Mesenteric fat pad (tissue), 1 donor: ENCODE measurements around the gene KIRREL3. TPM values are rescaled to one million over a fixed set of nuclear protein-coding genes. Genes with fewer than 3 reads are reported as not detected.

Source experiments
- DNase-seq: peaks from one replicate; pipeline ENCODE4 v3.0.0-alpha.2; 2020; ENCODE audit warnings: low spot score
- total RNA-seq: library from RNA; stranded (reverse); fragmentation: NEBNext Ultra II Directional; extraction: Animal tissue kit (Norgen Biotek cat#: 25700); gene quantifications from one replicate; pipeline ENCODE4 v1.2.1, GENCODE V29; 2021
- donor health status: DM: yes; HTN: yes; CAD: no.

KIRREL3 gene
- total RNA-seq, 1 donor from 2014 or later = 0.13 TPM

DNA sequence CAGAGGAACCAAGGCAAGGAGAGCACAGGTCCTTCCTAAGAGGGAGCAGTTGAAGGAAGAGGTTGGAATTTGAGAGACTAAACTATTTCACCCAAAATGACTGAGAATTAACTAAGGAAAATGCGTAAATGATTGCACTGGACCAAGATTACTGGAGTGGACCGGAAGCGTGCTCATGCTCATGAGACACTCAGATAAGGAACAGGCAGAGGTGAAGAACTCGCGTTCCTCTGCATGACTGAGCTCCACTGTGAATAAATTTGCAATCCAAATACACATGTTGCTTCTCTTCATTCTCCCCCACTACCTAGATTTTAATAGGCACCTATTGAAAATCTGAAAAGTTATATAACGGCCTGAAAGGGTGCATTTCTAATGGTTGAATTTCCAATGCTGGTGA is 207.0 kb downstream of the KIRREL3 start:
- DNase-seq = no peak

DNA sequence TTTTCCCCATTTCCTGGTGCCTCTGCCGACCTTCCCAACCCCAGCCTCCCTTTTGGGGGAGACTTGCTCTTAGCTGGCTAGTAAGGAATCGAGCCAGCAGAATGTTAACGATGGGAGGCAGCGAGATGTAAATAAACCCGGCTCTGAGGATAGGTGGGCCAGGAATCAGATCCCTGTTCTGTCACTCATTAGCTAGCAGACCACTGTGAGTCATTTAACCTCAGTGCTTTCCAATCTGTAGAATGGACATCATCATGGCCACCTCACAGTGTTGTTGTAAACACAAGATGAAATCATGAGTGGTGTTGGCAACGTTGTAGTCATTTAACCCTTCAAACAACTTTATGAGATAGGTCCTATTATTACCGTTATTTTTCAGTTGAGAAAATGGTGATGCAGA is 208.6 kb downstream of the KIRREL3 start:
- DNase-seq = no peak

DNA sequence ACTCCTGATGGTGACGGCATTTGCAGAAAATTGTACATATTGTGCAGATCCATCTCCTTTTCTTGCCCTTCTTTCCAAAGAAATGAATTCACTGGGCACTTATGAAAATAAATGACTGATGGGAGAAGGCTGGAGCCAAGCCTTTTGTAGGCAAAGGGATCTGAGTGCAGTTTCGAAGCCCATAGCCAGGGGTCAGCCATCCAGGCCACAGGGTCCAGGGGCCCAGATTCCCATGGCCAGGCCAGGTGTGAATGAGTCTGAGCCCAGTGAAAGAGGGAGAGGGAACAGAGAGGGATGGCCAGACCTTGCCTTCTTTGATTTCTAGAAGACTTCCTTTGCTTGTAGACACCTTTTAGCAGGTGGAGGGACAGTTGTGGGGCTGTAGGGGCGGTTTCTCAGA is 209.1 kb downstream of the KIRREL3 start:
- DNase-seq = no peak

DNA sequence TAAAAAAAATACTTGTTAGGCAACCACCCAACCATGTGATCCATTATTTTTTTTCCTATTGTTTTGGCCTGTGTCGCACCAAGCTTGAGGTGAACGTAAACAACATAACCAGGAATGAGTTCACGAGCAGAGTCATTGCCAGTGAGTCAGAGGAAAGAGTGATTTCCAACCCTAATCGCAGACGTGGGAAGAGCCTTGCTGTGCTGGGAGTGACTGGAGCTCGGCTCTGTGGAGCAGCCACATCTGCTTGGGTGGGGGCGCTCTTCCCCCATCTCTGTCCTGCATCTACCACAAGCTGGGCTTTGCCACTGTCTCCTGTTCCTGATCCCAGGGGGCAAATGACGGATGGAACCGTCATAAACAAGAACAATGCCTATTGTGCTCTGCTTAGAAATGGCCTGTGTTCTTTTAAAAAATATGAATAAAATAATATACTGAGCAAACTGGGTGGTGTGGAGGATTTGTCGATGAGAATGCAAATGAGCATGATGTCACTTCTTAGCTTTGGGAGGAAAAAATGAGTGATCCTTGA is 210.0 kb downstream of the KIRREL3 start:
- no peak for DNase-seq

DNA sequence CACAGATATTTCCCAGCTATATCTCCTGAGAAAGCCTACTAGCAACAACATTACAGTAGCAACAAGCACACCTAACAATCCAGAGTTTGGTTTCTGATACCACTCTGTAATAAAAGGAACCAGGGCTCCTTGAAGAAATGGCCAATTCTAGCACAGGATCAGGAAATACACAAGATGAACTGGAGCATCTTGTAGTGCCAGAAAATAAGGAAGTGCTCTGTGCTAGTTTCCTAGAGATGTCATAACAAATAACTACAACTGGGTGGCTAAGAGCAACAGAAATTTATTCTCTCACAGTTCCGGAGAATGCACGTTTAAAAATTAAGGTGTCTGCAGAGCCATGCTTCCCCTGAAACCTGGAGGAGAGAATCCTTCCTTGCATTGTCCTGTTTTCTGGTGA is 217.8 kb downstream of the KIRREL3 start:
- no peak for DNase-seq

DNA sequence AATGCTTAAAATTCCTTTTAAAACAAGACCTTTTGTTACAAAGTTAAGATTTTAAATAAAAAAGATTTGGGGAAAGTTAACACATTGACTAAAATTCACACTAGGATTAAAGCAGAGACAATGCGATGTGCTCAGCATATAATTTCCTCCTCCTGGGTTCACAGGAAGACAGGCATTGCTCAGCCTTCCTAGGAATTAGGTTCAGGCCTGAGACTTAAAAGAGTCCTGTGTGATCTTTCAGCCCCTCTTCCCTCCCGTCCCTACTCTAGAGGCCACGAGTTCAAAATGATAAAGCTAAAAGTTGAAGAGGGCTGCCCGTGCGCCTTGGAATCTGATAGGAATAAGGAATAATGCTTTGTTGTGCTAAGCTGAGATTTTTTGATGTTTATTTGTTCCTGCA is 218.6 kb downstream of the KIRREL3 start:
- no peak for DNase-seq

DNA sequence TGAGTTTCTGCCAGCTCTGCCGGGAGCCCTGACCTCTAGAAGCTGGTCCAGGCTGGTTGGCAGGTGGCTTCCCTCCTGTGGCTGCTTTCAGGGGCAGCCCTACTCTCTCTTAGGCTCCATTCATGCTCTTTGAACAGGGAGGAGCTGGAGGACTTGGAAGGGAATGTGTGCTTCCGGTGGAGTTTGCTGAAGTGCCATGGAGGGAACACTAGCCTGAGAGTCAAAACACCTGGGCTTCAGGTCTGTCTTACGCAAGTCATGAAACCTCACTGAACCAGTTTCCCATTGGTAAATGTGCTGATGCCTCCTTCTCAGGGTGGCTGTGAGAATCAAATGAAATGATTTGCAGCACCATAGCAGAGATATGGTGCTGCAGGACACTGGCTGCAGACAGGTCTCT is 224.5 kb downstream of the KIRREL3 start:
- no peak for DNase-seq

DNA sequence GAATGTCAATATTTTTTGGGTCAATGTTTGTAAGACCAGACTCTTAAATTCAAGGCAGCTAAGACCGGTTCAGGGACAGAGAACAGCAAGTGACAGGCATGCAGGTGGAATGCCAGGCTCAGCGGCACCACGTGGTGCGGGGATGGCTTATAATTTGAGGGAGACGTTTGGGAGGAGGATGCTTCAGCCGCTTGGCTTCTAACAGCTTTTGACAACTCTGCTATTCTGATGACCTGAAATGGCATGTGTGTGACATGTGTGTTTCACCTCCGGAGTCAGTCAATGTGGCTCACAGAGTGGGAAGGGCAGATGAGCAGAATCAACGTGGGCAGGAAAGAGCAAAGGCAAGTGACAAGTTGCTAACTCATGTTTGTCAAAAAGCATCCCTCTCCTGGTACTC is 228.3 kb downstream of the KIRREL3 start:
- DNase-seq = no peak

DNA sequence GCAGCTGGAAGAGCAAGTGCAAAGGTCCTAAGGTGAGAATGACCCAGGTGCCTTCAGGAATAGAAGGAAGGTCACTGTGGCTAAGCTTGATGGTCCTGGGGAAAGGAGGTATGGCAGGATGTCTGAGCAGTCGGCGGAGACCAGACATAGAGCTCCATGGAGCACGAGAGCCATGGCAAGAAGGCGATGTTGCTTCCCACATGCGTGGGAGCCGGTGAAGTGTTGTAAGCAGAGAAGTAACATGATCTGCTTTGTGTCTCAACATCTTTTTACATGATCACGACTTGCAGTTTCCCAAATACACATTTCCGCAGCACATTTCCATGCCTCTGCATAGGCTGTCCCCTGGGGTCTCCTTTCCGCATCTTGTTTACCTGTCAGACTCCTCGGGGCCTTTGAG is 231.9 kb downstream of the KIRREL3 start:
- DNase-seq = no peak

DNA sequence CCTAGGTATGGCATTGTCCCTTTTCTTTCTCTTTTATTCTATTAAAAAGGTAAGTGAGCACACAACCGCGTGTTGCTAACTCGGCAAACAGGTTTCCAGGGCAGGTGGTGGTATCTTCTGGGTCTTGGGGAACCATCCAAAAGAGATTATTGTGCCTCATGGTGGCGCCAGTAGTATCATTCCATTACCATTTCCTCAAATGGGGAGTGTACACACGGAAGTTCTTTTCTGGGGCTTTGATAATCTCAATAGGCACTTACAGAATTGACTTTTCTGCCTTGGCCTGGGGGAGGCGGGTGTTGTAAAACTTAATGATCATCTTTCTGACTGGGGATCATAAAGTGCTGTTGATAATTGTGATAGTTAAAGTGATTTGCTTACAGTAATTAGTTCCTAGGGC is 234.1 kb downstream of the KIRREL3 start:
- DNase-seq = no peak

DNA sequence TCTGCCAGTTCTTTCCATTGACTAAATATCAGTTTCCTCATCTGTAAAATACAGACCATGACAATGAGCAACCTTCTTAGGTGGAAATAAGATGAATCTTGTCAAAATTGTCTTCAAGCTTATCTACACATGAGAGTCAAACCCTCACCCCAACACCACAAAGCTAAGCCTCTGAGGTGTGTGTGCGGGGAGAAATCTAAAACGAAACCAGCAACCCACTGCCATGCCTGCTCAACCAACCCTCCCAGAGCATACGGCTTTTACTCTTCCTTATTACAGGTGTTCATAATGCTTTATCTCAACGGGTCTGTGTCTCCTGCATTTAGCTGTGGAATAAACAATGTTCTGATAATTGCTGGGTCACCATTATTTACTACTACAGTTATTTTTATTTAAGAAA is 235.4 kb downstream of the KIRREL3 start:
- no peak for DNase-seq

DNA sequence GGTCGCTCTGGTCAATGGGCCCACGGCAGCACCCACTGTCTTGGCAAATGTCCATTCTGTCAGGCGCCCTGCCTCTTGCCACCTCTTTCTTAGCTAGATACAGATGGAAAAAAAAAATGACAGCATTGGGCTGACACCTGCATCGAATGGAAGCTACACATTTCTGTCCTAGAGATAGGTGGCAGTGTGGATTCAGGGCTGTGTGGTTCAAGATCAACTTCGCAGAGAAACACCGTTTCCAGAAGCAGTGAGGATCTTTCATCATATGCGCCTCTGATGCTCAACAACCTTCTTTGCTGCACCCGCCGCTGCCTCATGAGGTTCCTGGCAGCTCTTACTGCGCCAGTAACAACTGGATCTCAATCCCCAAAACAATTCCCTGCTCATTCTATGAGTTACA is 236.3 kb downstream of the KIRREL3 start:
- DNase-seq = no peak

DNA sequence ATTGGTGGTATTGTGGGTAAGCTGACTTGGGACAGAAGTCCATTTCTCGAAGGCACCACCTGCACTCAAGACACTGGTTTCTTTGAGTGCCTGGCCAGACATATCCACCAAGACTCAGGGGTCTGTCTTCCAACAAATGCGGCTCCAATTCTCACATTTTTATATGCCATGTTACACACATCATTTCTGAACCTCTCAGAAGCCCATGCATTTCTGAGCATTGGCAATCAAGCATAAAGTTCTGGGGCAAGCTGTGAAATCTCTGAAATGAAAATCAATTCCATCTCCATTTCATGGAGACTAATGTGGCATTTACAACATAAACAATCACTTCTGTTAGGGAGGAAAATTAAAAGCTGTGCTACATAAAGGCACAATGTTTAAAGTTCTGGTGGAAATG is 243.7 kb downstream of the KIRREL3 start:
- DNase-seq = no peak

DNA sequence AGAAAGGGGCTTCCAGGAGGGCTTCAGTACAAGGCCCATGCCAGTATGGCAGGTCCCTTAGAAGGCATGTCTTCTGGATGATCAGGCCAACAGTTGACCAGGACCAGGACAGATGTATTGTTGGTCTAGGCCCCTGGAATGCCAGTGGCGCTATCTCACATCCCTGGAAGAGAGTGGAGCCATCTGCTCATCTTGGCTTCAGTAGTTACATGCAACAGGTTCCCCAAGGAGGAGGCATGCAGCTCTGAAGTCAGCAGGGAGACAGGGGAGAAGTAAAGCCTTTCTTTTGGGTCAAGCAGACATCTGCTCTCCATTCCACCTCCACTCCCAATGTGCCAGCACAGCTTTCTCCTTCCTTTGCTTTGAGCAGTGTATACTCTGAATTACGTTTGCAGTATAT is 244.1 kb downstream of the KIRREL3 start:
- no peak for DNase-seq

DNA sequence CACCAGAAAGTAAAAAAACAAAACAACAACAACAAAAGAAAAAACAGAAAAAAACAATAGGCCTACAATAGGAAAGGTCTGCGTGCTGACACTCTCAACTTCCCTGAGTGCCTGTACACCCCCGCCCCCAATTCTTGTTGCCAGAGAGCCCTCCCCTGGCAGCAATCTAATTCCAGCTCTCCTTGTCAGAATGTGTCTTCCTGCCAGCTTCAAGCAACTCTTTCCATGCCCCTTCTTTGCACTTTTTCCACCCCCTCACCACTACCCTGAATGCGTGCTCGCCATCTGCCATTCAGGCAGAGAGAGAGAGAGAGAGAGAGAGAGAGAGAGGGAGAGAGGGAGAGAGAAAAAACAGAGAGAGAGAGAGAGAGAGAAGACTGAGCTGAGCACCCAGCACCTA is 245.0 kb downstream of the KIRREL3 start:
- DNase-seq = no peak

DNA sequence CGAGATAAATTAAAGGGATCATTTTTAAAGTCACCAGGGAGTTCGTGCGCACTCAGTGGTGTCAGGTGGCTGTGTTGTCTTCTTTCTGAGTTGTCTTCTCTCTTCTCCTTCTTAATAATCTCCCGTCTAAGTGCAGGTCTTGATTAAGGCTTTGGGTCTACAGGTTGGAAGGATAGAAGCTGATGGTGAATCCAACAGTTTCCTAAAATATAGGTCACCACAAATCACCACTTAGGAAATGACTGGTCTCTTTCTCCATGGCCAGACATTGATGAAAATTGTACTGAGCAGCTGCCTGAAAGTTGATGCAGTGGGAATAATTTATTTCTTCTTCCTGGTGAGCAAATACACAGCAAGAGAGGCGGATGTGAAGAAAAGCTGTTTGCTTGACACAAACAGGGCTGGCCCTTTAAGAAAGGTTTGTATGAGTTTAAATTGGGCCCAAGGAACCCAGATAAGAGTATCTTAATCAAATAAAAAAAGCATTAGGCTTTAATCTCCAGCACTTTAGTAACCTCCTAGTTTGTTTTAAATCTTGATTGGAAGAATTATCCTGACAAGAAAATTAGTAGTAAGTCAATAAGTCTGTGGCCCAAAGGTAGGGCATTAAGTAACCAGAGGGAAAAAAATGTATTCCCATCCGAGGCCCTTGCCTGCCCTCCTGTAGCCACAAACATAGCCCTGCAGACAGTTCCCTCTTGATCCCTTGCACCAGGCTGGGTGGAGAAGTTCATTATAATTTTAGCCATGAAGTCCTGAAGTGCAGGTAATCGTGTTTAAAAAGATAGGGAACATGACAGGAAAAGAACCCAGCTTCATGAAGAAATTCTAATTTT is 245.8 kb downstream of the KIRREL3 start:
- DNase-seq = no peak

DNA sequence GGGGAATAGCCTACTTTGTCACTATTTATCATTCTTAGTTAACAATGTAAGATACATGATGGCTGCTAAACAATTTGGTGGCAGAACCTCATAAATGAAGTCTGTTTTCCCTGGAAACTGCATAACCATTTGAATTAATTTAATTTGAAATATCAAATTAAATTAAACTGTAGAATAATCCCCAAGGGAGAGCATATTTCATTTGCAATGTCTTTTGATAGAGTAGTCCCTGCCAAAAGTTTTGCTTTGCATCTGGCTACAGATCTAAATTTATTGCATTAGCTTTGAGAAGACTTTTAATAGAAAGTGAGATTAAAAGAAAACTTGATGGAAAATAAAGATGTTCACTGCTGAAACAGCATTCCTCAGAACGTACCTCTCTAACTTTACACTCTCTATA is 246.6 kb downstream of the KIRREL3 start:
- DNase-seq = no peak

DNA sequence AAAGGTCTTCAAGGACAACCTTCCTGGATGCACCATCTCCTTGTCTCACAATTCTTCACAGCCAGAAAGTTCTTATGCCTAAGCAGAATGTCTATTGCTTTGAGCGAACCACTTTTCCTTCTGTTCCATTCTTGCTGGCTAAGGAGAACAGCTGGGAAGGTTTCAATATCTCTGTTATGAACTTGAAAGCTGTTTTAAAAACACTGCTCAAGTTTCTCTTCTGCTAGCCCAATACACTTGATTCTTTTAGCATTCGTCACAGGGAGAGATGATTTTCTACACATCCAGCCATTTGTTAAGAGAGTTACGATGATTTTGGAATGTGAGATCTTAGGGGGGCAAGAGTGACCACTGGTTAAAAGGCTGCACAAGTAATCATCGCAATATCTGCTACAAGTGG is 249.3 kb downstream of the KIRREL3 start:
- no peak for DNase-seq

DNA sequence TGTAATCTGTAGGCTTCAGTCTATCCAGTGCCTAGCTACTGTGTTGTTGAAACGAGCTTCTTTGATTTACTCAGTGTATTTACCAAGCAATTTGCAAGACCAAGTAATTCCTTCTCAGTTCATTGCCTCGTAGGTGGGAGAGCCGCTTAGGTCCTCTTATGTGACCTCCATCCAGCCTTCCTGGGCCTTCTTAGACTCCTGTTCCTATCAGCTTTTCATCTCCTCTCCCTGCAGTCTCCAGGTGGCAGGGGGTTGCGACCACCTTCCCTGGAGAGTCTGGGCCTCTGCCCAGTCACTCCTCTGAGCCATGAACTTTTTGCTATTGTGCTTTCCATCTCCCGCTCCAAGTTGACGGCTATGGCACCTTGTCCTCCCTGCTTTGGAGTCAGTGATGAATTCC is 251.8 kb downstream of the KIRREL3 start:
- no peak for DNase-seq

DNA sequence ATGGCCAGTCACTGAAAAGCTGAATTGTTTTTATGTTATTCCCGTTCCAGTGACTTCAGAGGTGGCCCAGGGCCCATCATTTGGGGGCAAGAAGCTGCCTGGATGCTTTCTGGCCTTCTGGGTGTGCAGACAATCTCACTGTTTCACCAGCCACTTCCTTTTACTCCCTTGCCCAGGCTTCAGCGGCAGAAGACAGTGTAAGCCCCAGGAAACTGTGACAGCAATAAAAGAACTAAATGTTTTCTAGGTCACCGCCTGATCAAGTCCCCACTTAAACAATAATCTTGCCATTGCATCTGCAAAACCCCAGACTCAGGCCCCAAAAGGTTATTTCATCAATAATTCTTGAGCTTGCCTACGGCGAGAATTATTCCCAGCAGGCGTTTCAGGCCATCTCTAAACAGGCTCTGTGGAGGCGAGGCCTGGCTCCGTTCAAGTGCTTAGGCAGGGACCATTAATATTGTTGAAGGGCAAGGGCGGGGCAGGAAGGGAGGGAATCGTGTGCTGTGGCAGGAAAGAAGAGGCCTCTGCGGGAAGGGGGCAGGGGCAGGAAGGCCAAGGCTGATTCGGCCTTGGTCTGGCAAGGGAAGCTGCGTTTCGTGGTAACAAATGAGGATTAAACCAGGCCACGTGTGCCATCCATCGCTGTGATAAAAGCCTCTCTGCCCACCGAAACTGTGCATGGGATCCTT is 252.3 kb downstream of the KIRREL3 start:
- no peak for DNase-seq

DNA sequence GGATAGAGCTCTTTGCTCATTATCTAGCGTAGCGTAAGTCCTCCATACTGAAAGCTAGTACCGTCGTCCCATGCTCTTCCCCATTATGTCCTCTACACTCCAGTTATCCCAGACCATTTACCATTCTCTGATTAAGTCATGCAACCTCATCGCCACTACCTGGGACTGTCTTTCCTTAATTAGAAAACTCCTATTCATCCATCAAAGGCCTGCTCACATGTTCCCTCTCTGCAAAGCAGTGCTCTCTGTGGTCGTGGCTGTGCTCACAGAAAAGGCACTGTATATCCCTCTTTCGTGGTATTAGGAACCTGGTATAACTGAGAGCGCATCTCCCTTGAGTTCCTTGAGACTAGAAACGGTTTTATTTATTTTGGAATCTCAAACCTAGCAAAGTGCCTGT is 253.3 kb downstream of the KIRREL3 start:
- DNase-seq = no peak

DNA sequence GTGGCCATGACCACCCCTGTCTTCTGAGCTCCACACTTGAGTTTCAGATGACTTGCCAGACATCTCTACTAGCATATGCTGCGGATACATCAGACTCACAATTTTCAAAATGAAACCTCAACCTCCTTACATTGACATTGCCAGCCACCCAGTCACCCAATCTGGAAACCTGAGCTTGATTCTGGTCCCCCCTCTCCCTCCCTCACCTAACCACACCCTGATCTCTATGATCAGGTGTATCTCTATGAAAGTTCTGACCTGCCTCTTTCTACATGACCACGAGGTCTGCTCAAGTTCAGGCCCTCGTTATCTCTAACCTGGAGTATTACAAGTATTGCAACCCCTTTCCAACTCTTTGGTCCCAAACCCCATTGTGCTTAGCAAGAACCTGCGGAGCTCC is 254.1 kb downstream of the KIRREL3 start:
- no peak for DNase-seq

DNA sequence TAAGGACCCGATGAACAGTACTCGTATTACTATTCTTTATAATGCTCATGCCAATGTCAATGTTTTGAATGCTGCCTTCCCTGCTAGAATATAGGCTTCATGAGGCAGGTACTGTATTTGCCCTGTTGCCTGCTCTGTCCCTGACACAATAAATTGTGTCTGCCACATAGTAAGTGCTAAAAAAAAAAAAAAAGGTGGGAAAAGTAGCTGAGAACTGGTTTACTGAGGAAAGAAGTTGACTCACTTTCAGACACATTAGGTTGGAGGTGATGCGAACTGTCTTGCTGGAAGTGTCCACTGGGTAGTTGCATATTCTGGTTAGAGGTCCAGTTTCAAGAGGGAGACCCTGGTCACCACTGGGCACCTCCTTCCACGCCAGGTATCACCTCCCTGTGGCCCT is 255.9 kb downstream of the KIRREL3 start:
- no peak for DNase-seq
